Chondrocyte (in vitro differentiated cells): ENCODE measurements around the gene LRRC15. TPM values are rescaled to one million over a fixed set of nuclear protein-coding genes. Genes with fewer than 3 reads are reported as not detected.
A peak's percentile ranks its signal among the peaks of the same experiment; 100 is the strongest.

Experiments used
- DNase-seq: peaks from one replicate; pipeline ENCODE4 v3.0.0; 2021; ENCODE audit warnings: mixed read lengths, low spot score
- H3K27ac Mint-ChIP-seq: one replicate; pipeline ENCODE4 v1.8.0; 2021; ENCODE audit warnings: mild to moderate bottlenecking, moderate library complexity, mixed read lengths; ENCODE audit not compliant: unreplicated experiment
- H3K27me3 Mint-ChIP-seq: 2 replicates; pipeline ENCODE4 v1.8.0; 2021; ENCODE audit warnings: low read depth, mixed read lengths
- H3K36me3 Mint-ChIP-seq: 2 replicates; pipeline ENCODE4 v1.8.0; 2021; ENCODE audit warnings: low read depth, mixed read lengths
- H3K4me1 Mint-ChIP-seq: 2 replicates; pipeline ENCODE4 v1.8.0; 2021; ENCODE audit warnings: low read depth, mild to moderate bottlenecking, mixed read lengths
- H3K4me3 Mint-ChIP-seq: one replicate; pipeline ENCODE4 v1.8.0; 2021; ENCODE audit warnings: mild to moderate bottlenecking, moderate library complexity, mixed read lengths; ENCODE audit not compliant: unreplicated experiment
- H3K9me3 Mint-ChIP-seq: 2 replicates; pipeline ENCODE4 v1.8.0; 2021; ENCODE audit warnings: low read depth, mixed read lengths
- total RNA-seq: library from RNA; stranded (reverse); gene quantifications from 3 replicates; pipeline ENCODE4 v1.2.1, GENCODE V29; 2021
- TF ChIP-seq, protein P1 (sequence below): fragments of 200-600 bp; sonication (generic); IDR thresholded peaks from 2 replicates; pipeline ENCODE4 v1.5.0; 2021; ENCODE audit warnings: antibody characterized with exemption, mild to moderate bottlenecking, moderate library complexity

LRRC15 gene
- total RNA-seq, 1 donor from 2014 or later, result 0.22 TPM

DNA sequence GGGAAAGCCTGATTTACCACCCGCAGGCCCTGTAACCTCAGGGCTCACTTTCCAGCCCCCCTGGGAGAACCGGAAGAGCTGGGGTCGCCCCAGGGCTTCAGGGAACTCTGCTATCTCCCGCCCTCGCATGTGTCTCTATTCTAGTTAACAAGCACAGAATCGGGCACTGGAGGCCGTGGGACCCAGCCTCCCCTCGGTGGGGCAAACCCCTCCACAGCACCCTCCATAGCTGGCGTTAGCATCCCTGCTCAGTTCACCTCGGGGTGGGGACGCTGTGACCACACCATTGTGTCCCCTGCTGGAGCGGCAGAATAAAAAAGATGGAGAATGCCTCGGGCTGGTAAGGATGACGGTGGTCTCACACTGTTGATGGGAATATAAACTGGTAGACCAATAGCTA lies 3.5 kb upstream of the LRRC15 start:
- Mint-ChIP-seq H3K36me3 (no peaks in the 10 kb centered on the region), H3K9me3 (no peaks in the 10 kb centered on the region), H3K4me1 (peaks cover 17% of the 10 kb centered on the region), H3K4me3 (no peak overlapping the region), H3K27ac (no peak overlapping the region), H3K27me3 (peaks cover 35% of the 10 kb centered on the region)
- TF ChIP-seq, protein P1, sequence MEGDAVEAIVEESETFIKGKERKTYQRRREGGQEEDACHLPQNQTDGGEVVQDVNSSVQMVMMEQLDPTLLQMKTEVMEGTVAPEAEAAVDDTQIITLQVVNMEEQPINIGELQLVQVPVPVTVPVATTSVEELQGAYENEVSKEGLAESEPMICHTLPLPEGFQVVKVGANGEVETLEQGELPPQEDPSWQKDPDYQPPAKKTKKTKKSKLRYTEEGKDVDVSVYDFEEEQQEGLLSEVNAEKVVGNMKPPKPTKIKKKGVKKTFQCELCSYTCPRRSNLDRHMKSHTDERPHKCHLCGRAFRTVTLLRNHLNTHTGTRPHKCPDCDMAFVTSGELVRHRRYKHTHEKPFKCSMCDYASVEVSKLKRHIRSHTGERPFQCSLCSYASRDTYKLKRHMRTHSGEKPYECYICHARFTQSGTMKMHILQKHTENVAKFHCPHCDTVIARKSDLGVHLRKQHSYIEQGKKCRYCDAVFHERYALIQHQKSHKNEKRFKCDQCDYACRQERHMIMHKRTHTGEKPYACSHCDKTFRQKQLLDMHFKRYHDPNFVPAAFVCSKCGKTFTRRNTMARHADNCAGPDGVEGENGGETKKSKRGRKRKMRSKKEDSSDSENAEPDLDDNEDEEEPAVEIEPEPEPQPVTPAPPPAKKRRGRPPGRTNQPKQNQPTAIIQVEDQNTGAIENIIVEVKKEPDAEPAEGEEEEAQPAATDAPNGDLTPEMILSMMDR, result no peak
- no peak for DNase-seq

DNA sequence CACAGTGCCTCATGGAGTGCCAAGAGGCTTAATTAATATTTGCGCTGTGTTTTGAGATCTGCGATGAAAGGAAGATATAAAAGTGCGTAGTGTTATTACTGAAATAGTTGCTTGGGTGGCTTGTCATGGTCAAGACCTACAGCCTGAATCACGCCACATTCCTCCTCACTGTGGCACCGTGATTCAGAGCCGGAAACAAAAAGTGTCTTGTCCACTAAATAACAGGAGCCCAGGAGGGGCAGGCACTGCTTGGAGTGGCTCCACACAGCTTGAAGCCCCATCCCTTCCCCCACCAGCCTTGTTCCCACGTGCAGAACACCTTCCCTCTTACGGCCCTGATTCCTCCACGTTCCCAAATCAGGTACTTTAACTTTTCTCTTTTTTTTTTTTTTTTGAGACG lies 1.2 kb upstream of the LRRC15 start:
- Mint-ChIP-seq H3K4me1 (peaks cover 19% of the 10 kb centered on the region), H3K4me3 (no peak overlapping the region), H3K36me3 (no peaks in the 10 kb centered on the region), H3K27ac (no peak overlapping the region), H3K9me3 (no peaks in the 10 kb centered on the region), H3K27me3 (peaks cover 32% of the 10 kb centered on the region)
- DNase-seq, result no peak
- TF ChIP-seq, protein P1, result no peak

DNA sequence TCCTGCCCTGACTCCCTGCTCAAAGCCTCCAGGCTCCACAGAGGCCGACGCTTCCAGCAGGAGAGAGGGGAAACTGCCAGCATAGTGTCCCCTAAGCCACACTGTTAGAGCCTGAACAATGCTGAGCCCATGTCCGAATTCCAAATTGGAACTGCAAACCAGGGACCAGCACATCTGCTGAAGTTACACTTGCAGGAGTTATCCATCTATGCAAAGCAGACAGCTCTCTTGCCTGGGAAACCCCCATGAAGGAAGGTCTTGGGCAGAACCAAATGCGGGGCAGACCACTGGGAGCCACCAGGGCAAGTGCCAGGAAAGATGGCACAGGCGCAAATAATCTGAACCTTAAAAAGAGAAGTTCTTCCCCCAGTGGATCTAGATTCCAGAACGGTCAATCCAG lies 625 bp downstream of the LRRC15 start:
- peak; percentile 38 for DNase-seq
- peaks cover 21% of the 10 kb centered on the region for H3K27me3 Mint-ChIP-seq
- no peak overlapping the region for H3K4me3 Mint-ChIP-seq
- H3K36me3 Mint-ChIP-seq, result no peaks in the 10 kb centered on the region
- peaks cover 37% of the 10 kb centered on the region for H3K4me1 Mint-ChIP-seq
- no peak overlapping the region for H3K27ac Mint-ChIP-seq
- TF ChIP-seq, protein P1, result no peak
- H3K9me3 Mint-ChIP-seq, result no peaks in the 10 kb centered on the region

DNA sequence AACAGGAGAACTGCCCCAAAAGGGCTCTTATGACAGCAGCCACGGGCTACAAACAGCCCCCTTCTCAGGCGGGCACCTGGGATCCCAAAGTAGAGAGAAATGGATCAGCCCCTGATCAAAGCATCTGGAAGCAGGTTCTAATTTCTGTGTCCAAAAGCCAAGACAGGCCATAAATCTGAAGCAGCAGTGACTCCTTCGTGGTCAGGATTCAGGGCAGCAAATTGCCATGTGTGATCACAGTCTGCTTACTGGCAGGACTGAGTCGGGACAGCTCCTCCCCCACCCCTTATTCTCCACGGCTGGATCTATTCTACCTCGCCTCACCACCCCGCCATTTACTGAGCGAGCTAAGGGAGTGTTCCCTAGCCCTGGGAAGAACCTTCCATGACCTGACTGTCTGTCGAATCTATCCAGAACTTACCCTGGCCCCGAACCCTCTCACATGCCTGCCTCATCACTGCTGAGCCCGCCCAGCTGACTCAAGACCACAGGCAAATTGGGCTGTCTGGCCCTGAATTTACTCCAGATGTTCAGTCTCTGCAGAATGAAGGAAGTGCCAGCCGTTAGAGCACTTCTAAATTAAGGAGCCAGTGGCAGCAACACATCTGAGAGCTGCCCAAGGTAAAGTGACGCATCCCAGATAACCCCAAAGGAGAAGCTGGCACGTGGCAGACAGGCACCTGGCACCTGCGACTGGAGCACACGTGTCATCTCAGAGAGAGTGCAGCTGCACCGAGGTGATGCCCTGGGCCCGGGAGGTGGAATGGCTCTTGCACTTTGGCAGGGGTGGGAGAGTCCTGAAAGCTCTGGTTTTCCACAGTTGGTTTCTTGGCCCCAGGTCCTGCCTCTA lies 1.3 kb downstream of the LRRC15 start:
- Mint-ChIP-seq H3K9me3 (no peaks in the 10 kb centered on the region), H3K27me3 (peaks cover 21% of the 10 kb centered on the region), H3K27ac (no peak overlapping the region), H3K4me3 (no peak overlapping the region), H3K4me1 (peaks cover 37% of the 10 kb centered on the region), H3K36me3 (no peaks in the 10 kb centered on the region)
- DNase-seq, result peak; percentile 80
- TF ChIP-seq, protein P1, result no peak

DNA sequence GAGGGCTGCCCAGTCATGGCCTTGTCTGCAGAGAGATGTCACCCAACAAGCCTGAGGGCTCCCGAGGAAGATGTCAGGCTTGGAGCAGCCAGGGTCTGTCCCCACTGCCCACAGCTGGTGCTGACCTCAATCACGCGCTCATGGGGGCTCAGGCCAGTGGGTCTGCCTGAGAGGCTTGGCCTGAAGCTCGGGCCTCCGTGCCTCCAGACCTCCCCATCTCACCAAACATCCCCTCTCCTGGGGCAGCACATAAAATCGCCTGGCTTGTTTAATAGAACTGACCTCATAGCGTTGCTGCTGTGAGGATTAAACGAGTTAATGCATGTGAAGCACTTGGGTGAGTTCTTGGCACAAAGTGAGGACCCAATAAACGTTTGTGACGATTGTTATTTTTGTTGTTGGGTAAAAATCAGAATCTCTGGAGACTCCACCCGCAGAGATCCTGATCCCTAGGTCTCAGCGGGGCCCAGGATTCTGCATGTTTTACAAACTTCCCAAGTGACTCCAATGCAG lies 3.5 kb downstream of the LRRC15 start:
- H3K9me3 Mint-ChIP-seq, result no peaks in the 10 kb centered on the region
- H3K4me1 Mint-ChIP-seq, result peaks cover 37% of the 10 kb centered on the region
- H3K4me3 Mint-ChIP-seq, result no peak overlapping the region
- DNase-seq, result no peak
- H3K36me3 Mint-ChIP-seq, result no peaks in the 10 kb centered on the region
- H3K27ac Mint-ChIP-seq, result no peak overlapping the region
- H3K27me3 Mint-ChIP-seq, result peaks cover 24% of the 10 kb centered on the region
- TF ChIP-seq, protein P1, result no peak
